OCI-M1 (cell line): Measurements from ENCODE around the gene DLX3.
"Not testable (repeated sequence)": the region's sequence is repeated elsewhere in the genome, so short reads cannot be mapped to it uniquely, and the experiment has no call there.

Source experiments
- DNase-seq: peaks from one replicate; lab custom pipeline; 2025; lab: John Stamatoyannopoulos, UW

The DLX3 gene

DNA sequence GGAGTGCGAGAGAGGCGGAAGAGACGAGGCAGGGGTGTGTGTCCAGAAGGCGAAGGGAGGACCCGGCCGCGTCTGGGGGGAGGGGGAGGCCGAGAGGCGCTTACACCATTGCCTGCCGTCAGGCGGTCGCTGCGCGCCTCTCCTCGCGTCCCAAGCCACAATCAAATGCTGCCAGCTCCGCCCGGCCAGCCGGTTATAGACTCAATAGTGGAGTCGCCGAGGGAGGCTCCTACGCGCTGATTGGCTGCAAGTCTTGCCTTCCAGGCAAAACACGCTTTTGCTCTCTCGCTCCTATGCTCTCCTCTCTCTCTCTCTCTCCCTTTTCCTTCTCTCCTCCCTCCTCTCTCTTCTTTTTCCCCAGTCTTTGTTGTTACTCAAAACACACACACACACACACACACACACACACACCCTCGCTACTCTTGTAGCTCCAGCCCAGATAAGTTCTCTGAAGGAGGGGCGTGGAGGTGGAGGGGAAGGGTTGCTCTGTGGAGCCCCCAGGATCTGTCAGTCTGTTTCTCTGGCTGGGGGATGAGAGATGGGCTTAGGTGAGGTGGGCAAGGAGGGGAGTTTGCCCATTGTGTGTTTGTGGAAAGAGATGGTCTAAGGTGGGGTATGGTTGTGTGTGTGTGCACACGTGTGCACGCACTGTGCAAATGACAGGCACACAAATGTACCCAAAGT lies at the start of gene DLX3:
TSS of gene DLX3 (minus strand) at position 170 of the 684 bp plus-strand sequence. CDS start 226 bp downstream, outside the sequence.
- DNase-seq: peak; percentile 63

DNA sequence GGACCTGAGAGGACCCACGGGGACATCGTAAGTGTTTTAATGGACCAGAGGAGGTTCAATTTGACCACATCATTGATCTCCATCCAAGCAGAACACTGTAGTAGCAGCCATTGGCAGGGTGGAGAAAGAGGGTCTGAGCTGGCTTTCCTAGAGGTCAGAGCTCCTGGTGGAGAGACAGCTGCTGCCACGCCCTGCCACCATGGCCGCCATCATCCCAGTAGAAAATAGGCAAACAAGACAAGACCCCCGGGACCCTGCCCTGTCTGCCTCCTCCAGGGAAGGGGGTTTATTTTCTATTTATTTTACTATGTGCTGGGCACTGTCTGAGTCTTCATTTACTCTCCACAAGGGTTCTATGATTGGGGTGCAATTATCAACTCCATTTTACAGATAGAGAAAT lies 49.5 kb upstream of the DLX3 start:
- no peak for DNase-seq

DNA sequence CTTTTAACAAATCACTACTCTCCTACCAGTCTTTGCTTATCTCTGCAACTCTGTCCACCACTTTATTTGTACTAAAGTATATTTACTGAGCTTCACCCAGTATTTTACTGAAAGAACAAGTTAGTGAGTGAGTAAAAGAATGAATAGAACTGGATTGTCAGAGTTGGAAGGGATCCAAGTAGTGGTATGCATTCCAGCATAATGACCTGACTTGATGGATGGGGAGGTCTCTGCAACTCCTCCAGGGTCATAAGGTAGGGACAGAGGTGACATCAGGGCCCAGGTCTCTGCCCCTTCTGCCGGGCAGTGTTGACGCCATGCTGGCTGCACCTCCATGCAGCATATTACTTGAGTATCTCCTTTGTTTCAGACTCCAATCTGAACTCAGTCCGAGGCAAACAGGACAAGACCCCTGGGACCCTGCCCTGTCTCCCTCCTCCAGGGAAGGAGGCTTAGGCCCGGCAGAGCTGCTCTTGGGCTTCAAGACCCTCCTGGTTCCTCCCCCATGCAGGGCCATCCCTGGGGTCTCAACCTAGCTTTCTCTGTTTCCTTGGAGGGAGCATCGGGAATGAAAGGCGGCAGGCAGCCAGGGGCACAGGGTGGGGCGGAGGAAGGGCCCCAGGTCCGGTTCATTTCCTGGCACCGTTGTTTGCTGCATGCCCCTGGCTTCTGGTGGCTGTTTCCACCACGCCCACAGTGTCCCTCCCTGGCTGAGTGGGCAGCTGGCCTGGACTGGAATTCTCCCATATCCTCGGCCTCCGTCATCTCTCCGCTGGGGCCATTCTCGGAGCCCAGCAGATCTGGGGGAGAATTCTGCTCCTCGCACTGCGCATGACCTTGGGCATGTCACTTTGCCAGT lies 48.5 kb upstream of the DLX3 start:
- DNase-seq: no peak

DNA sequence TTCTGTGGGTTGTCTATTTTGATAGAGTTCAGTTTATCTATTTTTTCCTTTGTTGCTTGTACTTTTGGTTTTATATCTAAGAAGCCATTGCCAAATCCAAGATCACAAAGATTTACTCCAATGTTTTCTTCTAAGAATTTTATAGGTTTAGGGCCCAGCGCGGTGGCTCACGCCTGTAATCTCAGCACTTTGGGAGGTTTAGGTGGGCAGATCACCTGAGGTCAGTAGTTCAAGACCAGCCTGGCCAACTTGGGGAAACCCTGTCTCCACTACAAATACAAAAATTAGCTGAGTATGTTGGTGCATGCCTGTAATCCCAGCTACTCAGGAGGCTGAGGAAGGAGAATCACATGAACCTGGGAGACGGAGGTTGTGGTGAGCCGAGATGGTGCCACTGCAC lies 47.2 kb upstream of the DLX3 start:
- no peak for DNase-seq

DNA sequence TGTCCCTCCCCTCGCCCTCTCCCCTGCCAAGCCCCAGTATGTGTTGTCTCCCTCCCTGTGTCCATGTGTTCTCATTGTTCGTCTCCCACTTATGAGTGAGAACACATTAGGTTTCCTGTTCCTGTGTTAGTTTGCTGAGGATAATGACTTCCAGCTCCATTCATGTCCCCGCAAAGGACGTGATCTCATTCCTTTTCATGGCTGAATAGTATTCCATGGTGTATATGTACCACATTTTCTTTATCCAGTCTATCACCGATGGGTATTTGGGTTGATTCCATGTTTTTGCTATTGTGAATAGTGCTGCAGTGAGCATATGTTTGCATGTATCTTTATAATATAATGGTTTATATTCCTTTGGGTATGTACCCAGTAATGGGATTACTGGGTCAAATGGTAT lies 45.5 kb upstream of the DLX3 start:
- not testable (repeated sequence) for DNase-seq

DNA sequence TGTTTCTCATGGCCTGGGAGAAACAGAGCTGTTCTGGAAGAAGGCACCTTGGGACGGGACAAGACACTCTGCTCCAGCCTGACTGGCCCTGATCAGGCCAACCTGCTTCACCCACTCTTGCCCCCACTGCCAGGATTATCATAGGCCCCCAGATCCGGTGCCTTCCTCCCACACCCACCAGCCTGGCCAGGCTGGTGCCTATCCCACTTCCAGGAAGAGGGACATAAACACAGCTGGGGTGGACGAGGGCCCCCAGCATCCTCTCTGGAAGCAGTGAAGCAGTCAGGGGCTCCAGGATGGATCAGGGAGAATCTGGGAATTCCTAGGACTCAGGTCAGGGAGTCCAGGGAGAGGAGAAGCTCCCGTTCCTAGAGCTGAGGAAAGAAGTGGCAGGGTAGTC lies 44.0 kb upstream of the DLX3 start:
- DNase-seq: no peak

DNA sequence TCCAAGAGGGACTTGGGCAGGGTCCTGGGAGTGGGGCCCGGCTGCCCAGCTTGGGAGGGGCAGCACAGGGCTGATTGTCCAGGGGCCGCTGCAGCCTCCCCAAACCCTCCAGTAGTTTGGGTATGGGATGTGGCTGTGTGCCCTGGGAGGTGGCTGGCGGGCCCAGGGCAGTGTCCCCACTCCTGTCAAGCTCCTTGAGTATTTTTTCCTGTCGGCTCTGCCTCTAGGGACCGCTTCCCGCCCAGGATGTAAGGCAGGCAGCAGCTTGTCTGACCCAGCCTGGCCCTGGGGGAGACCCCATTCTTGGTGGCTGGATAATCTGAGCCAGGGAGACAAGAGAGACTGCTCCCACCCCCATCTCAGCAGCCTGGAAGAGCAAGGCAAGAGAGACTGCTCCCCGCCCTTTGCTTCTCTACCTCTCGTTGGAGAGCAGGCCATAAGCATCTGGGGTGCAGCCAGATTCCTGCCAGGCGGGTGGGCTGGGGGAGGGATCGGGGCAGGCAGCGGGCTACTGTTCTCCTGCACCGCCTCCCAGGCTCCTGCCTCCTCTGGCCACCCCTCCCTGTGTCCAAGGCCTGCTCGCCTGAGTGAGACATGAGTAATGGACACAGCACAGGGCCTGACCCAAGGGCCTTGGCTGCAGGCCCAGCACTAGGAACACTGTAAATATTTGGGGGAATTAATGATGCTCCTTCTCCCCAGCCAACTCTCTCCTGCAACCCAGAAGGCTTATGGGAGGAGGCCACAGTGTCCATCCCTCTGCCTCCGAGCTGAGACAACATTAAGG lies 42.5 kb upstream of the DLX3 start:
- DNase-seq: no peak

DNA sequence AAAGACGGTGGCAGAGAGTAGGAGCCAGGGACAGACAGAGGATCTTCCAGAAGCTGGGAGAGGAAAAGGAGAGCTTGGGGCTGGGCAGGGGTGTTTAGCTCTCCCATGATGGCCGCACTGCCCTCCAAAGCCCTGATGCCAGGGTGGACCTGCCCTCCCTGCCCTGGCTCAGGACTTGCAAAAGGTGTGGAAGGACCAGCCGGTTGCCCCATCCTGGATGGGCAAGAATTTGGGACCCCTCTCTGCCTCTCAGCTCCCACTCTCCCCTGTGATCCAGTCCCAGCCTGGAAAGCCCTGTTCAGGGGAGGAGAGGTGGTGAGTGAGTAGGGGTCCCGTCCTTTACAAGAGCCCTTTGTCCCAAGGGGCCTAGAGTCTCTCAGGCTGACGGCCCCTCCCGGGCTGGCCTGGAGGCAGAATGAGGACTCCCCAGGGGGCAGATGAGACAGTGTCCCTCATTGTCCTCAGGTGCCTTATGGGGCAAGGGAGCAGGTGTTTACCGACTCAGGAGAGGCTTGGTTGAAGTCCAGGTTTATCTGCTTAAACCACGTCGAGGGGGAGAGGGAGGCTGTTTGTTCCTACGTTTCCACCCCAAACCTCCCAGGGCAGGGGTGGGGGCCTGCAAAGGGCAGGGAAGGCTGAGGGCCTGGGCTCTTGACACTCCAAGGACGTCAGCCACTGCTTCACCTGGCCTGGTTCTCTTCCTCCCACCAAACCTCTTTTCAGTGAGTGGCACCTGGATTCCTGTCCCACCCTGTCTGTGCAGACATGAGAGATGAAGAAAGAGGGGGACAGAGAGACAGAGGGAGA lies 41.6 kb upstream of the DLX3 start:
- DNase-seq: no peak

DNA sequence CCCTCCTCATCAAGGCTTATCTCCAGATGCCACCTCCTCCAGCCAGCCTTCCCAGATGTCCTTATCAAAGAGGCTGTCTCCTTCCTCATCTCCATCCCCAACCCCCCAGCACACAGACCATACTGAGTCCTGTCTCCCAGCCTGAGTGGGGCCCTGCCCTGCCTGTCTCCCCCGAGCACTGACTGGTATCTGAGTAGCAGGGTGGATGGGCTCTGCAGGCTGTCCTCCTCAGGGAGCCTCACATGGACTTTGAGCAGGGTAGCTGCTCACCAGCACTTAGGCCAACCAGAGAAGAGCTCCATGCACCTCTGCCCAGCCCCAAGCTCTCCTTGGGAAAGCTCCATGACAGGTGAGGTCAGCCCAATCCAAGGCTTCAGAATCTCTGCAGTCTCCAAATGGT lies 40.9 kb upstream of the DLX3 start:
- no peak for DNase-seq

DNA sequence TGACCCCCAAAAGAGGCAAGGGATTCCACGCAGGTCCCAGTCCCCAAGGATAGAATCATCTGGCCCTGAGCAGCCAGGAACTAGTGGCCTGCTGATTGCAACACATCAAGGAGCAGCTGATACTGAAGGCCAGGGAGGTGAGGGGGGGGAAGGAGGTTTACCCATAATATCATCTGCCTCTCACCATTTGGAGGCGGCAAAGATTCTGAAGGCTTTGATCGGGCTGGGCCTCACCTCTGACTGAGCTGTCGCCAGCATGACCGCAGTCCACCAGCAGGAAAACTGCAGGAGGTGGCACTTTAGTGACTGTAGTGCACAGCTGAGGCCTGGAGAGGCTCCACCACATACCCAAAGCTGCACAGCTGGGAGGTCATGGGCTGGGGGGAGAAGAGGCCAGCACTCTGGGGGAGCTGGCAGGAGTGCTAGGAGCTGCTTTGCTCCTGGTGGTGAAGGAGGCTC lies 40.4 kb upstream of the DLX3 start:
- no peak for DNase-seq

DNA sequence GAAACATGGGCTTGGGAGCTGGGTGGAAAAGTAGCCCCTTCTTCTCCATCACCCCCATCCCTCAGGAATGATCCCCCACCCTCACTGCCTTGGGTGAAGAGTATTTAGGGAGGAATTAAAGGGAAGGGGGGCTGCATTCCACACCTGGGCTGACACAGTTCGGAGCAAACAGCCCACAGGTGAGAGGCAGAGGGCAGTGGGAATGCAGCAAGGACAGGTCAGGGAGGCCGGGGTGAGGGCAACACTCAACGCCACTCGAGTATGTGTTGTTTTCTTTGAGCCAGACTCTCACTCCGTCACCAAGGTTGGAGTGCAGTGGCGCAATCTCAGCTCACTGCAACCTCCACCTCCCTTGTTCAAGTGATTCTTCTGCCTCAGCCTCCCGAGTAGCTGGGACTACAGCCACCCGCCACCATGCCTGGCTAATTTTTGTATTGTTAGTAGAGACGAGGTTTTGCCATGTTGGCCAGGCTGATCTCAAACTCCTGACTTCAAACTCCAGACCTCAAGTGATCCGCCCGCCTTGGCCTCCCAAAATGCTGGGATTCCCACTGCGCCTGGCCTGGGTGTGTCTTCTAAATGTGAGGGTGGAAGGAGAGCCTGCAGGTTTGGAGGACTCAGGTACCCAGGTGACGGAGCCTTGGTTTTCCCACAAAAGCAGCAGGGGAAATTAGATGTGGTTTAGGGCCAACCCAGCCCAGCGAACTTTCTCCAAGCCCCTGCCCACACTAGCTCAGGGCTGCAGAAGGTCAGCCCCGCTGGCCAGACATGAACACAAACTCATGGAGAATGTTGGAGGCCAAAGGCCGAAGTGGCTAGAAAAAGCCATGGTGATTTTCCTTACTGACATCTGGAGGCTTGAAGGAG lies 39.7 kb upstream of the DLX3 start:
- DNase-seq: no peak

DNA sequence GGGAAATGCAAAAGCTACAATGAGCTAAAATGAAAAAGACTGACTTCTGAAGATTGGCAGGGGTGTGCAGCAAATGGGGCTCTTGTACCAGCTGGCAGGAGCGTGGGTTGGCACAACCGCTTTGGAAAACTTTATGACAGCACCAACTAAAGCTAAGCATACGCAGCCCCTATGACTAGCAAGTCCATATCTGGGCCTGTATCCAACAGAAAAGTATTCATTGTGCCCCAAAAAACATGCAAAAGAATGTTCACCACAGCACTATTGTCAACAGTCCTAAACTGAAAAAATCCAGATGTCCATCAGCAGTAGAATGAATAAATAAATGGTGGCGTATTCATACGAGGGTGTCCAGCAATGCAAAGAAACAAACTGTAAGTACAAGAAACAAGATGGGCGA lies 38.3 kb upstream of the DLX3 start:
- no peak for DNase-seq

DNA sequence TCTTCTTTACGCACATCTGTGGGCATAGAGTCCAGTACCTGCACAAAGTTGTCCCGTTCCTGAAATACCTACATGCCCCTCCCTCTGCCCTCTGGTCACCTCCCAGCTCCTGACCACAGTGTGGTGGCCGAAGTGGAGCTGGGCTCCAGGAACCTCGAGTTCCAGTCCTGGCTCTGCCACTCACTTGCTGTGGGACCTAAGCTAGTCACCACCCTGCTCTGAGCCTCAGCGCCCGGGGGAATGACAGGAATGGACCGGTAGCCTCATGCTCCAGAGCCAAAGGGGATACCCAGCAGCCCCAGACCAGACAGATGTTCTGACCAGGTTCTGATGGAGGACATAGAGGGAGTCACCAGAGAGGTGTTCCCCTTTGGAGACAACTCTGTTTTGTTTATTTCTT lies 34.2 kb upstream of the DLX3 start:
- DNase-seq: no peak

DNA sequence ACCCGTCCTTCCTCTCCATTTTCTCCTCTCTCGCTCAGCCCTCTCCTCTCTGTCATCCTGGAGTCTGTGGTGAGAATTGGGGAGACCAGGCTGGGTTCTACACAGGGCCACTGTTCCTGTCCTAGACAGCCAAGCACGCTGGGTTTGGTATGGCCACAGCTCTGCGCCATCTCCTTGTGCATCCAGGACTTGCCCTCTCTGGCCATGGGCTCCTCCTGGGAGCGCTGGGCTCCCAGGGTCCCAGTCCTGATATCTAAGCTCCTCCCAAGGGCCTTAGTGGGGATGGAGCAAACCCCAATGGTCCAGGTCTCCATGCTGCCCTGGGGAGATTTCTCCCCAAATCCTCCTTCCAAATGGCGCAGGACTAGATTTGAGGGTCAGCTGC lies 33.7 kb upstream of the DLX3 start:
- DNase-seq: no peak

DNA sequence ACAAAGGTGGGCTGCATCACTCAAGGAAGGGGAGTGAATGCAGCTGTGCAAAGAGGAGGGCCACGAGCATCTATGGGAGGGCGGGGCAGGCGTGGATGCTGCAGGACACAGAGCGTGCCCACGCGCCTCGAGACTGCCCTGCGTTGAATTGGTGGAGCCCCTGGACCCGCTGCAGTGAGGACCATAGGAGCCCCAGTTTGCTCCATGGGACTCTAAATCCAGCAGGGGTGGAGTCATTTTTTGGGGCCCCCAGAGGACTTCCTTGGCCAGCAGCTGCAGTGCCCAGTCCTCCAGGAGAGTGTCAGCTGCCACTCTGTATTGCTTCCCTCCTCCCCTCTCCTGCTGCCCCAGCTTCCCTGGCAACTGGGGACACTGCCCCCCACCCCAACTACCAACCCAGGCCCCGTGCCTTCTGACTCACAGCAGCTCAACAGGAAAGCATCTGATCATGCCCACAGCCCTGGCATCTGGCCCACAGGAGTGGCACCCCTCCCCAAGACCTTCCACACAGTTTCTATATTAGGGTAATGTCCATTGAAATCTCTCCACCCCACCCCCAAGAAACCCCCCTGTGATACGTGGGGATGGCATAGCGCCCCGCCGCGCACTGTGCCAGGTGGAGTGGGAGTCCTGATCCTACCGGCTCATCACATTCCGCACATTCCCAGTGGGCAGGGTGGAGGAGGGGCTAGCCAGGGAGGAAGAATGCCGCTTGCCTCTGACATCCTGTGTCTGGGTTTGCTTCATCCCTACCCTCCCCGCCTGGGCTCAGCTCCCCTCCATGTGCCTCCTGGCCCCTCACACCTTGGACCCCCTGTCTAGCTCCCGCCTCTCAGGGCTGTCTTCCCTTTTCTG lies 33.1 kb upstream of the DLX3 start:
- no peak for DNase-seq

DNA sequence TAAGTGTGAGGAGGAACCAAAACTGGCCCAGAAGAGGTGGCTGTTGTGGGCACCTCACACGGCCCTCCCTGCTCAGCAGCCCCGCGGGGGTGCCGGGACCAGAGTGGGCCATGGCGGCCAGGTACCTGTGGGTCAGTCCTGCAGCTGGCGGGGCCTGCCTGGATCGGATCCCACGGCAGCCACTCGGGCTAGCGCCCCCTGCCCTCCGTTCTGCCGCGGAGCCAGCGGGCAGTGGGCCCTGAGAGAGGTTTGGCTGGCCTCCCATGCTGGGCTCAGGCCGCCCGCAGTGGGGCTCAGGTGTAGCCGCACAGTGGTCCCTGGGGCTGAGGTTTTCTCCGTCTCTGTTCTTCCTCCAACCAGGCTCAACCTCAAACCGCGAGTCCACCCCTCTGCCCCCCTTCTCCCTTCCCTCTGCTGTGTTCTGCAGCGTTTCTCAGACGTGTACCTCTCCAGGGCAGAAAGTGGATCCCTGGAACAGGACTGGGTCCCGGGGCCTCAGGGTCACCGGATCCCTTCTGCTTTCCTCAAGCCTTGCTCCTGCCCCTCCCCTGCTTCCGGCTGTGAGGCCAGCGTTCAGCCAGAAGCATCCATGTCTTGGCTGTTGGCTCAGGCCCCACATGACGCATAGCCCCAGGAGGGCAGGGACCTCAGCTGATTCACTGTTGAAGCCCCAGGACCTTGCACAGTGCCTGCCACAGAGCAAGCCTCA lies 32.3 kb upstream of the DLX3 start:
- DNase-seq: no peak

DNA sequence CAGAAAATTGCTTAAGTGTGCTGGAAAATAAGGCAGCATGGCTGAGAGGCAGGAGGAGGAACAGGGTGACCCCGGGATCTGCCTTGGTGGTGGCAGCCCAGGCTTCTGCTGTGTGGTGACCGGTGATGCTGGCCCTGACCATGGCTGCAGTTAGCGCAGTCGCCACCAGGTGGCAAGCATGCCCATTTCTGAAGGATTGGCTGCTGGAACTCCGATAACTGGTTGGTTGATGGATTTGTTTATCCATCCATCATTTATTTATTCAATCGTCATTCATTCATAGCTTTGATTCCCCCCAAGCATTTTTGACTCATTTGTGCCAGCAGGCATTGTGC lies 31.8 kb upstream of the DLX3 start:
- peak; percentile 78 for DNase-seq

DNA sequence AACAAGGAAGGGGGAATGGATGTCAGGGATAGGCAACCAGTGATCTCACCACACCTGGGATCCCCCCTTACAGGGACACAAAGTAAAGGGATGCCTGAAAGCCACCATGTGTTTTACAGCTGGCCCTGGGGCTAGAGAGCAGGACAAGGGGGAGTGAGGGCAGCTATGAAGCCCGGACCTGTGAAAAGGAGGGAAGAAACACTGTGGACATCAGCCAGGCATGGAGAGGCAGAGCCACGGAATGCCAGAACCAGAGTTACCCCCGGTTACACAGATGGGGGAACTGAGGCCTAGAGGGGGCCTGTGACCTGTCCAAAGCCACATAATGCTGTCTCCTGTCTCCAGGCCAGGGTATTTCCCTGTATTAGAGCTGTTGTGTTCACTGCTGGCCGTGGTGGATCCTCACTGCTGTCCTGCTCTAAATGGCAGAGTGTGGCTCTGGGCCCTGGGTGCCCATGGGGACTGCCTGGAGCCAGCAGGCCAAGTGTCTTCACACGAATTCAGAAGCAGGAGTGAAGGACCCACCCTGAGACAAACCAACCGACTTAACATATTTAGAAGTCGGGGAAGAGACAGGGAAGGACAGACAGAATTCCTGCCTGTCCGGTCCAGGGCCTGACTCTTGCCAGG lies 31.1 kb upstream of the DLX3 start:
- no peak for DNase-seq

DNA sequence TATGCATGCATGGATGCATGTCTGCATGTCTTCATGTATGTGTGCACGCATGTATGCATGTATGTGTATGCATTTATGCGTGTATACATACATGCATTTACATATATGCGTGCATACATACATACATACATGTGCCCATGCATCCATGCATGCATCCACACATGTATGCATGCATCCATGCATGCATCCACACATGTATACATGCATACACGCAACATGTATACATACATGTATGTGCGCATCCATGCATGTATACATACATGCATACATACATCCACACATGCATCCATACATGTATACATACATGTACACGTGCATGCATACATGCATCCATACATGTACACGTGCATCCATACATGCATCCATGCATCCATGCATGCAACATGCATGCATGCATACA lies 29.8 kb upstream of the DLX3 start:
- no peak for DNase-seq
